DOHH2 (cell line): Measurements from ENCODE around the gene GPANK1.

ENCODE experiments used
- EZH2phosphoT487 ChIP-seq: fragments of 200-600 bp; sonication (generic); IDR thresholded peaks from 2 replicates; pipeline ENCODE4 v1.6.1; 2017; ENCODE audit warnings: borderline replicate concordance, mild to moderate bottlenecking, antibody characterized with exemption, low read length, moderate library complexity, mixed read lengths
- TF ChIP-seq, protein P1 (sequence below): fragments of 200-600 bp; sonication (generic); IDR thresholded peaks from one replicate; pipeline ENCODE4 v1.5.1; 2014; ENCODE audit warnings: antibody characterized with exemption, mild to moderate bottlenecking, low read depth, low read length; ENCODE audit not compliant: poor library complexity, severe bottlenecking

DNA sequence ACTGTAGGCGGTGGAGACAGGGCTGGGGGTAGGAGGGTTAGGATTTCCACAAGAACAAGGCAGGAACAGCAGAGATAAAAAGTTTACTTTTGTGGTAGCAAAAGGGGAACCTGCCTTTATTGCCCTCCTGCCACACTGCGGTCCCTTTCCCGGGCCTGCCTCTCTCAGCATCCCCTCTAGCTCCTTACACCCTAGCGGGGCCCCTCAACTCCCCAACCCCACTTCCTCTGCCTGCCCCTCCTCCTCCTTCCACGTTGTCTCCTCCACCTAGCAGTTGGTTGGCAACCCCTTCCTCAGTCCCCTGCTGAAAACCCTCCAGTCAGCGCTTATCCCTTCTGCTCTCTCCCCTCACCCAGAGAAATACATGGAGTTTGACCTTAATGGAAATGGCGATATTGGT lies 49.0 kb downstream of the GPANK1 start:
- TF ChIP-seq, protein P1, sequence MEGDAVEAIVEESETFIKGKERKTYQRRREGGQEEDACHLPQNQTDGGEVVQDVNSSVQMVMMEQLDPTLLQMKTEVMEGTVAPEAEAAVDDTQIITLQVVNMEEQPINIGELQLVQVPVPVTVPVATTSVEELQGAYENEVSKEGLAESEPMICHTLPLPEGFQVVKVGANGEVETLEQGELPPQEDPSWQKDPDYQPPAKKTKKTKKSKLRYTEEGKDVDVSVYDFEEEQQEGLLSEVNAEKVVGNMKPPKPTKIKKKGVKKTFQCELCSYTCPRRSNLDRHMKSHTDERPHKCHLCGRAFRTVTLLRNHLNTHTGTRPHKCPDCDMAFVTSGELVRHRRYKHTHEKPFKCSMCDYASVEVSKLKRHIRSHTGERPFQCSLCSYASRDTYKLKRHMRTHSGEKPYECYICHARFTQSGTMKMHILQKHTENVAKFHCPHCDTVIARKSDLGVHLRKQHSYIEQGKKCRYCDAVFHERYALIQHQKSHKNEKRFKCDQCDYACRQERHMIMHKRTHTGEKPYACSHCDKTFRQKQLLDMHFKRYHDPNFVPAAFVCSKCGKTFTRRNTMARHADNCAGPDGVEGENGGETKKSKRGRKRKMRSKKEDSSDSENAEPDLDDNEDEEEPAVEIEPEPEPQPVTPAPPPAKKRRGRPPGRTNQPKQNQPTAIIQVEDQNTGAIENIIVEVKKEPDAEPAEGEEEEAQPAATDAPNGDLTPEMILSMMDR = no peak
- TF ChIP-seq EZH2phosphoT487 = no peak
